SH-SY5Y (cell line): ENCODE results near the gene CD63.

Experiments used
- GATA2 ChIP-seq: IDR thresholded peaks from 2 replicates; pipeline ENCODE4 v1.6.1; 2011; ENCODE audit warnings: mild to moderate bottlenecking, low read depth, low read length
- GATA3 ChIP-seq: IDR thresholded peaks from 2 replicates; pipeline ENCODE4 v1.6.1; 2011; ENCODE audit warnings: low read depth, mild to moderate bottlenecking, low read length, moderate library complexity

GRCh38 chr12:55725556-55725955 lies 3.3 kb downstream of the CD63 start:
- TF ChIP-seq GATA3 (no peak), GATA2 (no peak)
